ENCODE data around the gene ST8SIA2. TPM values are rescaled to one million over a fixed set of nuclear protein-coding genes. Genes with fewer than 3 reads are reported as not detected.

Gene ST8SIA2
- total and polyA plus RNA-seq, 12 donors: 0.07 to 0.83 (median 0.34) TPM; not detected in 5

- no peaks in the 10 kb centered on the region for H3K36me3 ChIP-seq (replicated peaks in 1 of 2)
- TF ChIP-seq POLR2A (IDR thresholded peaks at IDR 0.05): no peak
- TF ChIP-seq CTCF (IDR thresholded peaks at IDR 0.05): no peak
These were observed 57.6 kb downstream of the ST8SIA2 start for GRCh38 chr15:92451225-92451825.

GRCh38 chr15:92452143-92452542, 58.5 kb downstream of the ST8SIA2 start:
- intact Hi-C loops (cut with DNase I): no loop called here
- WGBS, 4 donors: 56 to 73% (median 63%) methylated on average over 3 of the region's 3 CpGs

More at GRCh38 chr15:92451225-92451825, 57.6 kb downstream of the ST8SIA2 start:
- DNase-seq: no peak
- intact Hi-C loops (cut with DNase I): no loop called here
- Histone ChIP-seq H3K4me1 (replicated peaks in 1 of 2) (no peaks in the 10 kb centered on the region), H3K27me3 (no peaks in the 10 kb centered on the region), H3K27ac (no peak overlapping the region), H3K9me3 (replicated peaks in 1 of 3) (no peaks in the 10 kb centered on the region), H3K4me3 (no peak overlapping the region)
- 79 to 85% (median 82%) methylated on average over 10 of the region's 10 CpGs for WGBS, 4 donors

GRCh38 chr15:92453607-92454006, 59.9 kb downstream of the ST8SIA2 start:
- Histone ChIP-seq H3K36me3 (replicated peaks in 1 of 2) (no peaks in the 10 kb centered on the region), H3K4me3 (no peak overlapping the region), H3K9me3 (replicated peaks in 1 of 3) (no peaks in the 10 kb centered on the region), H3K4me1 (replicated peaks in 1 of 2) (no peaks in the 10 kb centered on the region), H3K27ac (no peak overlapping the region), H3K27me3 (no peaks in the 10 kb centered on the region)
- intact Hi-C loops (cut with DNase I): no loop called here
- 53 to 57% (median 55%) methylated on average over 3 of the region's 3 CpGs for WGBS, 4 donors
- TF ChIP-seq CTCF (IDR thresholded peaks at IDR 0.05): no peak
- TF ChIP-seq POLR2A (IDR thresholded peaks at IDR 0.05): no peak
- DNase-seq: no peak

More at GRCh38 chr15:92452143-92452542, 58.5 kb downstream of the ST8SIA2 start:
- TF ChIP-seq POLR2A (IDR thresholded peaks at IDR 0.05): no peak
- no peak for TF ChIP-seq CTCF (IDR thresholded peaks at IDR 0.05)
- no peak overlapping the region for H3K4me3 ChIP-seq
- H3K4me1 ChIP-seq (replicated peaks in 1 of 2): no peaks in the 10 kb centered on the region
- no peaks in the 10 kb centered on the region for H3K9me3 ChIP-seq (replicated peaks in 1 of 3)
- no peaks in the 10 kb centered on the region for H3K36me3 ChIP-seq (replicated peaks in 1 of 2)
- no peak for DNase-seq
- no peaks in the 10 kb centered on the region for H3K27me3 ChIP-seq
- H3K27ac ChIP-seq: no peak overlapping the region

GRCh38 chr15:92454555-92455105, 60.9 kb downstream of the ST8SIA2 start:
- Histone ChIP-seq H3K9me3 (replicated peaks in 1 of 3) (no peaks in the 10 kb centered on the region), H3K36me3 (replicated peaks in 1 of 2) (no peaks in the 10 kb centered on the region), H3K27ac (no peak overlapping the region), H3K4me3 (no peak overlapping the region), H3K27me3 (no peaks in the 10 kb centered on the region), H3K4me1 (replicated peaks in 1 of 2) (no peaks in the 10 kb centered on the region)
- no peak for TF ChIP-seq POLR2A (IDR thresholded peaks at IDR 0.05)
- TF ChIP-seq CTCF (IDR thresholded peaks at IDR 0.05): no peak
- WGBS, 4 donors: 88 to 100% (median 92%) methylated on average over 7 of the region's 7 CpGs
- intact Hi-C loops (cut with DNase I): no loop called here
- no peak for DNase-seq

Measured in adrenal gland (tissue), 12 donors.